Stimulated activated naive CD4-positive, alpha-beta T cell (primary cell): ENCODE data around the gene FOXD4L5.
"Not testable (repeated sequence)": the region's sequence is repeated elsewhere in the genome, so short reads cannot be mapped to it uniquely, and the experiment has no call there.

Experiments
- DNase-seq, 6 experiments: peaks; one replicate each; lab custom pipeline; 2025; lab: John Stamatoyannopoulos, UW

FOXD4L5 gene

GRCh38 chr9:65285109-65285508, at the start of gene FOXD4L5:
FOXD4L5 (minus strand) TSS chr9:65285209; CDS start chr9:65284377, 832 bp downstream.
- not testable (repeated sequence) for DNase-seq

- DNase-seq: not testable (repeated sequence)
Observed at GRCh38 chr9:65283943-65284342, 1.1 kb downstream of the FOXD4L5 start.

- DNase-seq: not testable (repeated sequence)
Observed at GRCh38 chr9:65282976-65283375, 2.0 kb downstream of the FOXD4L5 start.
